NK-92 (cell line): ENCODE measurements around the gene TNFRSF1A.

Source experiments
- DNase-seq: peaks from one replicate; lab custom pipeline; 2025; ENCODE audit not compliant: unreplicated experiment; lab: John Stamatoyannopoulos, UW

Gene TNFRSF1A

GRCh38 chr12:6279631-6280030, 62.2 kb downstream of the TNFRSF1A start:
- no peak for DNase-seq

GRCh38 chr12:6279256-6279628, 62.6 kb downstream of the TNFRSF1A start:
- no peak for DNase-seq
